ENCODE data around the gene DNASE1L3. TPM values are rescaled to one million over a fixed set of nuclear protein-coding genes. Genes with fewer than 3 reads are reported as not detected.

Gene DNASE1L3
- total and polyA plus RNA-seq, 2 of the 4 experiments (the other 2 are of a cell fraction): not detected

DNA sequence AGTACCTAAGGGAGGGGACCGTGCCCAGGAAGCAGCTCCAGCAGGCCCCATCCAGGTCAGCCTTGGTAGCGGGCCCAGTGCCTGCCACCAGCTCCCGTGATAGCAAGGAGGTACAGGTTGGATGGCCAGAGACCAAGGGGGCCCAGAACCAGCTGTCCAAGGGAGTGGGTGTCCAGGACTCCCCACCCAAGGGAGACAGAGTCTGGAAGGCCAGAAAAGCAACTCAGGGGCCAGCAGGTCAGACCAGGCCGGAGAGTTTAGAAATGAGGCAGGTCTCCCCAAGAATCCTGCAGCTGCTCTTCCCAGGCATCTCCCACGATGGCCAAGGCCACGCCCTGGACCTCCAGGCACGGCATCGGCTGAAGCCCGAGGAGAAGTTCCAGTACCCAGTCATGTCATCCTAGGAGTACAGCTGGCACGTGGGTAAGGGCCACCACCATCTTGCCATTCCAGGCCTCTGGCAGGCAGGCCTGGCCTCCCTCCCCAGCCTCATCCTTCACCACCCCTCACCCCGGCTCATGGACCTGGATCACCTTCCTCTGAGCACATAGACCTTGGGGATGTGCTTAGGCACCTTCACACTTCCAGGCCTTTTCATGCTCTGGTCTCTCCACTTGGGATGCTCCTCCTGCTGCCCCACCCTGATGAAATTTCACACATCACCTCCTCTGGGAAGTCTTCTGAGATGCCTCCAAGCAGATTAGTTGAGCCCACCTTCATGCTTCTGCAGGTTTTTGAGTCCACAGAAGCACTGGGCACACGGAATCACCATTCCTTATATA is 30.5 kb downstream of the DNASE1L3 start:
- no peak overlapping the region for H3K4me2 ChIP-seq (ENCODE audit: low read depth, low read length)
- H3K56ac ChIP-seq (ENCODE audit: extremely low read depth, insufficient read depth, low read length): no peak overlapping the region
- no TSS peak for BruUV-seq (replicated peaks)
- H3K9me1 ChIP-seq (ENCODE audit: insufficient read depth, low read length): no peaks in the 10 kb centered on the region
- H4K20me1 ChIP-seq (ENCODE audit: insufficient read depth, low read length): no peaks in the 10 kb centered on the region
- no peak overlapping the region for H4K91ac ChIP-seq (ENCODE audit: insufficient read depth, low read depth, low read length)
- no peak overlapping the region for H3K9ac ChIP-seq (ENCODE audit: low read depth, low read length)
- no peak overlapping the region for H3K23ac ChIP-seq (ENCODE audit: low read depth, low read length)
- no peak overlapping the region for H2AK9ac ChIP-seq (replicated peaks; ENCODE audit: low read depth, low read length, poor library complexity)
- dilution Hi-C loops (cut with HindIII; ENCODE audit: low sequenced_read_pairs, unreplicated experiment): no loop called here
- no peak overlapping the region for H2AK5ac ChIP-seq (ENCODE audit: low read depth, low read length)
- H3K36me3 ChIP-seq (ENCODE audit: control insufficient read depth, insufficient read depth, low read length): no peaks in the 10 kb centered on the region
- H2AFZ ChIP-seq (replicated peaks; ENCODE audit: low read length, poor library complexity): no peak overlapping the region
- H3K4me3 ChIP-seq (ENCODE audit: insufficient read depth, low read depth, low read length): no peak overlapping the region
- no peak overlapping the region; the same call in 2 of the 3 replicates for H2BK15ac ChIP-seq (ENCODE audit: low read depth, low read length)
- TF ChIP-seq SMC3 (IDR thresholded peaks at IDR 0.05; ENCODE audit: low read depth, low read length) (no peak), NFE2L2 (IDR thresholded peaks at IDR 0.05; ENCODE audit: low read depth, low read length) (no peak), BHLHE40 (IDR thresholded peaks at IDR 0.05; ENCODE audit: low read depth, low read length) (no peak), FOS (IDR thresholded peaks at IDR 0.05; ENCODE audit: low read depth, low read length) (no peak), RCOR1 (IDR thresholded peaks at IDR 0.05; ENCODE audit: insufficient replicate concordance, low read length) (no peak), POLR2A (IDR thresholded peaks at IDR 0.05; ENCODE audit: low read depth, low read length) (no peak), MXI1 (IDR thresholded peaks at IDR 0.05; ENCODE audit: borderline replicate concordance, low read depth, low read length) (no peak)
- TF ChIP-seq, protein P1, sequence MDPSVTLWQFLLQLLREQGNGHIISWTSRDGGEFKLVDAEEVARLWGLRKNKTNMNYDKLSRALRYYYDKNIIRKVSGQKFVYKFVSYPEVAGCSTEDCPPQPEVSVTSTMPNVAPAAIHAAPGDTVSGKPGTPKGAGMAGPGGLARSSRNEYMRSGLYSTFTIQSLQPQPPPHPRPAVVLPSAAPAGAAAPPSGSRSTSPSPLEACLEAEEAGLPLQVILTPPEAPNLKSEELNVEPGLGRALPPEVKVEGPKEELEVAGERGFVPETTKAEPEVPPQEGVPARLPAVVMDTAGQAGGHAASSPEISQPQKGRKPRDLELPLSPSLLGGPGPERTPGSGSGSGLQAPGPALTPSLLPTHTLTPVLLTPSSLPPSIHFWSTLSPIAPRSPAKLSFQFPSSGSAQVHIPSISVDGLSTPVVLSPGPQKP (IDR thresholded peaks at IDR 0.05; ENCODE audit: borderline replicate concordance, low read depth, low read length): no peak
- TF ChIP-seq, protein P2, sequence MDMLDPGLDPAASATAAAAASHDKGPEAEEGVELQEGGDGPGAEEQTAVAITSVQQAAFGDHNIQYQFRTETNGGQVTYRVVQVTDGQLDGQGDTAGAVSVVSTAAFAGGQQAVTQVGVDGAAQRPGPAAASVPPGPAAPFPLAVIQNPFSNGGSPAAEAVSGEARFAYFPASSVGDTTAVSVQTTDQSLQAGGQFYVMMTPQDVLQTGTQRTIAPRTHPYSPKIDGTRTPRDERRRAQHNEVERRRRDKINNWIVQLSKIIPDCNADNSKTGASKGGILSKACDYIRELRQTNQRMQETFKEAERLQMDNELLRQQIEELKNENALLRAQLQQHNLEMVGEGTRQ (IDR thresholded peaks at IDR 0.05; ENCODE audit: low read depth, low read length): no peak
- no peak overlapping the region for H3K27ac ChIP-seq (ENCODE audit: insufficient read depth, low read length)
- no peak overlapping the region for H4K5ac ChIP-seq (ENCODE audit: low read depth, low read length)
- intact Hi-C loops (cut with micrococcal nuclease): no loop called here
- no peak overlapping the region for H3K4ac ChIP-seq (ENCODE audit: low read depth, low read length)
- no peak overlapping the region for H3K14ac ChIP-seq (replicated peaks; ENCODE audit: low read depth, low read length)
- DNase-seq (no peak), ATAC-seq (ENCODE audit: low read depth) (no peak)
- no peak overlapping the region for H2BK20ac ChIP-seq (ENCODE audit: low read depth, low read length)
- H3K4me1 ChIP-seq (ENCODE audit: control insufficient read depth, insufficient read depth, low read length): peaks cover 6% of the 10 kb centered on the region
- no peak overlapping the region for H4K8ac ChIP-seq (ENCODE audit: low read depth in 2 of 2, low read length in 2 of 2)
- no peak overlapping the region for H2BK5ac ChIP-seq (ENCODE audit: low read depth, low read length, poor library complexity, severe bottlenecking)
- in situ Hi-C loops (cut with MboI; ENCODE audit: low sequenced_read_pairs): loop anchor here (25.0 kb wide), 1 partner anchor 232 kb away; no protein-coding TSS in a partner anchor
- H3K18ac ChIP-seq (ENCODE audit: low read depth, low read length): no peak overlapping the region
- ChIA-PET POLR2A (ENCODE audit: unreplicated experiment) (no interaction called here), CTCF (interaction anchor here (1.1 to 1.2 kb wide), 2 partner anchors 118 to 126 kb away, joined by 3 read pairs; partner anchors contain the start of genes HTD2 and RPP14)
- H3K79me1 ChIP-seq (ENCODE audit: low read depth in 1 of 2, low read length in 2 of 2): no peaks in the 10 kb centered on the region
- H3K9me3 ChIP-seq (ENCODE audit: control insufficient read depth, insufficient read depth, low read length): no peaks in the 10 kb centered on the region
- WGBS, 2 experiments (ENCODE audit: extremely low coverage in 2 of 2, insufficient read length in 1 of 2): 100% methylated on average over 1 of the region's 12 CpGs; no CpG with 5 or more reads in 1 of the 2 experiments
- no peak overlapping the region for H2BK120ac ChIP-seq (ENCODE audit: low read depth, low read length)
- H3K27me3 ChIP-seq (ENCODE audit: control insufficient read depth, insufficient read depth, low read length): peaks cover 13% of the 10 kb centered on the region

Measured in IMR-90 (cell line).